Psoas muscle (tissue), 8 donors: ENCODE measurements around the gene AURKAIP1. TPM values are rescaled to one million over a fixed set of nuclear protein-coding genes. Genes with fewer than 3 reads are reported as not detected.
"Not testable (repeated sequence)": the region's sequence is repeated elsewhere in the genome, so short reads cannot be mapped to it uniquely, and the experiment has no call there.

Experiments used
- ATAC-seq, 4 donors: fragments of 200-7000 bp; cut with Tn5 transposase; one replicate each; pipeline ENCODE4 v1.9.1; 2020; ENCODE audit warnings: moderate library complexity in 3 of 4, mild to moderate bottlenecking in 2 of 4
- DNase-seq, 2 donors: peaks; one replicate each; pipeline ENCODE4 v3.0.0-alpha.2; 2020
- H3K27ac ChIP-seq: fragments of 200-600 bp; one replicate; pipeline ENCODE4 v1.8.0; 2022
- H3K27me3 ChIP-seq, 3 donors: fragments of 200-600 bp in 1 of 3; one replicate each; pipeline versions ENCODE4 v1.6.1 to v1.8.0; 2013 to 2022; ENCODE audit warnings: low read length in 2 of 3, mild to moderate bottlenecking in 2 of 3, moderate library complexity in 1 of 3; ENCODE audit not compliant: insufficient read depth in 3 of 3
- H3K36me3 ChIP-seq, 2 donors: fragments of 200-600 bp in 1 of 2; one replicate each; pipeline versions ENCODE4 v1.6.1 to v1.8.0; 2013 to 2022; ENCODE audit warnings: low read depth in 1 of 2, mild to moderate bottlenecking in 1 of 2, moderate library complexity in 1 of 2; ENCODE audit not compliant: insufficient read depth in 1 of 2
- H3K4me1 ChIP-seq: fragments of 200-600 bp; one replicate; pipeline ENCODE4 v1.8.0; 2022
- H3K4me3 ChIP-seq: fragments of 200-600 bp; one replicate; pipeline ENCODE4 v1.8.0; 2022; ENCODE audit warnings: mild to moderate bottlenecking
- H3K9me3 ChIP-seq: fragments of 200-600 bp; one replicate; pipeline ENCODE4 v1.8.0; 2022
- CTCF ChIP-seq: fragments of 200-600 bp; IDR thresholded peaks from one replicate; pipeline ENCODE4 v1.8.0; 2022; ENCODE audit warnings: antibody characterized with exemption
- WGBS, 3 donors: extraction: QIAGEN DNeasy Blood & Tissue Kit; methylation state at CpG; one replicate each; pipeline versions ENCODE4 v1.1.6 to v1.1.7; 2013; 5-methylcytosine and 5-hydroxymethylcytosine counted together
- intact Hi-C, 2 donors: fragments of 100-400 bp; cut with DNase I; formaldehyde crosslinking; loops; one replicate each; pipeline versions ENCODE4 v1.11.0 to v1.14.2; 2022
- polyA plus RNA-seq, 3 donors: library from polyadenylated mRNA; stranded (reverse); fragments of 200-250 nt; gene quantifications; one replicate each; pipeline ENCODE4 v1.2.3, GENCODE V29; 2013
- total RNA-seq, 4 donors: library from RNA; stranded (reverse); fragmentation: NEBNext Ultra II Directional in 2 of 4; extraction: Animal tissue kit (Norgen Biotek cat#: 25700) in 2 of 4; gene quantifications; one replicate each; pipeline versions ENCODE4 v1.2.1 to v1.2.4, GENCODE V29; 2021 to 2023
- donor health status: healthy with polysubstance abuse.
- donor health status: DM: no; HTN: no; CAD: no; lungs with moderate emphysema.
- donor health status: Bipolar disorder and iron deficiency.
- donor health status: healthy.
- donor health status: DM: yes; HTN: yes; CAD: no.
- donor health status: DM: no; HTN: no; CAD: no.
- donor health status: DM: no; HTN: no; CAD: no.
- donor health status: DM: yes; HTN: yes; CAD: no.

The AURKAIP1 gene
- total and polyA plus RNA-seq, 7 donors = 180 to 534 (median 194) TPM

GRCh38 chr1:1411626-1412025 lies 36.6 kb upstream of the AURKAIP1 start:
- DNase-seq = peak in 1 of 2 donors; percentile 23
- no peak for TF ChIP-seq CTCF
- H3K27ac ChIP-seq = no peak overlapping the region
- no peaks in the 10 kb centered on the region for H3K9me3 ChIP-seq
- H3K4me3 ChIP-seq = no peak overlapping the region
- no peak for ATAC-seq
- intact Hi-C loops = no loop called here
- H3K4me1 ChIP-seq = peaks cover 14% of the 10 kb centered on the region
- H3K27me3 ChIP-seq = no peaks in the 10 kb centered on the region
- 89 to 92% (median 92%) methylated on average over 10 to 13 of the region's 13 CpGs for WGBS, 3 donors
- peaks cover 0 to 4% of the 10 kb centered on the region in 2 donors for H3K36me3 ChIP-seq

GRCh38 chr1:1410238-1410637 lies 35.2 kb upstream of the AURKAIP1 start:
- H3K27me3 ChIP-seq, H3K4me3 ChIP-seq, ATAC-seq, H3K9me3 ChIP-seq, H3K27ac ChIP-seq, intact Hi-C loops, DNase-seq: not testable (repeated sequence)
- 58 to 67% (median 63%) methylated on average over 8 of the region's 8 CpGs for WGBS, 3 donors
- peaks cover 26% of the 10 kb centered on the region for H3K4me1 ChIP-seq
- H3K36me3 ChIP-seq = peaks cover 3 to 14% of the 10 kb centered on the region in 2 donors

- Histone ChIP-seq H3K4me3 (peak overlapping the region; percentile 92), H3K9me3 (no peaks in the 10 kb centered on the region), H3K27me3 (no peaks in the 10 kb centered on the region), H3K36me3 (peaks cover 5 to 38% of the 10 kb centered on the region in 2 donors), H3K27ac (peak overlapping the region; percentile 83), H3K4me1 (peaks cover 26% of the 10 kb centered on the region)
- no peak for TF ChIP-seq CTCF
- DNase-seq (no peak), ATAC-seq (peak in 3 of 4 donors; percentile 19 to 27 (median 21))
- intact Hi-C loops = loop anchor here in 1 of 2 donors (5.0 to 10.0 kb wide), 2 partner anchors 35 to 97 kb away; no protein-coding TSS in a partner anchor
- 8 to 18% (median 10%) methylated on average over 22 to 41 of the region's 41 CpGs for WGBS, 3 donors
These were observed 32.8 kb upstream of the AURKAIP1 start for GRCh38 chr1:1407636-1408318.

GRCh38 chr1:1406821-1407635 lies 32.0 kb upstream of the AURKAIP1 start, which contains the start of gene MRPL20:
Gene MRPL20 (minus strand): TSS chr1:1407293. CDS start chr1:1407217, 76 bp downstream.
- DNase-seq = peak; percentile 96 to 98
- Histone ChIP-seq H3K27me3 (no peaks in the 10 kb centered on the region), H3K4me1 (peaks cover 29% of the 10 kb centered on the region), H3K36me3 (peaks cover 5 to 46% of the 10 kb centered on the region in 2 donors), H3K27ac (peak within 1 kb of the TSS; percentile 83), H3K4me3 (peak within 1 kb of the TSS; percentile 92), H3K9me3 (no peaks in the 10 kb centered on the region)
- WGBS, 3 donors = 0 to 1% (median 1%) methylated on average over 82 to 98 of the region's 98 CpGs
- intact Hi-C loops = loop anchor here in 1 of 2 donors (5.0 to 10.0 kb wide), 2 partner anchors 35 to 98 kb away; no protein-coding TSS in a partner anchor
- peak; percentile 97 to 99 (median 98) for ATAC-seq
- no peak for TF ChIP-seq CTCF
